Lower leg skin (tissue), 3 donors: ENCODE data around the gene APCDD1L.

ENCODE experiments used
- POLR2A ChIP-seq, 2 donors: fragments of 450-650 bp; IDR thresholded peaks; one replicate each; pipeline ENCODE4 v1.6.1; 2016 to 2017; ENCODE audit warnings: antibody characterized with exemption in 2 of 2, mild to moderate bottlenecking in 1 of 2, moderate library complexity in 1 of 2
- TF ChIP-seq, protein P1 (sequence below), 3 donors: fragments of 450-650 bp; IDR thresholded peaks; one replicate each; pipeline ENCODE4 v1.5.1; 2016; ENCODE audit warnings: antibody characterized with exemption in 3 of 3, mild to moderate bottlenecking in 3 of 3, moderate library complexity in 2 of 3

DNA sequence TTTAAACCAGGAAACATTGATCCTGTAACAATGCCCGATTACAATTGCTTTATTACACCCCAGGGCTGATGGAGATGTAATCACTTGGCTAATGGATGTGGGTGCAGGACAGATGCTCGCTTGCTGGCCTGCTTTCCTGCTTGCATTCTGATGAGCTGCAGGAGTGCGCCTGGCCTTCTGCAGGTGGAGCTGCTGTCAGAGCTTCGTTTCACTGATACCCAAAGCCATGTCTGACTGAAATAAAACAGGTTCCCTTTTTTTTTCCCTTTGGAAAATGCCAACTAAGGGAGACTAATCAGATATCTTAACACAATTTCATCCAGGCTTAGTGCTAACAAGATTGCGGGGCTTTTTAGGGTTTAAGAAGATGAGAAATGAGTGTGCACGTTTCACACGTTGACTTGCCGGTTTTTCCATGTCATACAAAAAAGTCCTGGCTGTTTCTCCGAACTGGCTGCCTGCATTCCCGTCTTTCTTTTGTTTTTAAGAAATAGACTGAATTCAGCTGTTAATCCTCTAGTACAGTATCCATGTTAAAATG, 65.4 kb downstream of the APCDD1L start:
- TF ChIP-seq POLR2A (IDR thresholded peaks at IDR 0.05) = no peak
- TF ChIP-seq, protein P1, sequence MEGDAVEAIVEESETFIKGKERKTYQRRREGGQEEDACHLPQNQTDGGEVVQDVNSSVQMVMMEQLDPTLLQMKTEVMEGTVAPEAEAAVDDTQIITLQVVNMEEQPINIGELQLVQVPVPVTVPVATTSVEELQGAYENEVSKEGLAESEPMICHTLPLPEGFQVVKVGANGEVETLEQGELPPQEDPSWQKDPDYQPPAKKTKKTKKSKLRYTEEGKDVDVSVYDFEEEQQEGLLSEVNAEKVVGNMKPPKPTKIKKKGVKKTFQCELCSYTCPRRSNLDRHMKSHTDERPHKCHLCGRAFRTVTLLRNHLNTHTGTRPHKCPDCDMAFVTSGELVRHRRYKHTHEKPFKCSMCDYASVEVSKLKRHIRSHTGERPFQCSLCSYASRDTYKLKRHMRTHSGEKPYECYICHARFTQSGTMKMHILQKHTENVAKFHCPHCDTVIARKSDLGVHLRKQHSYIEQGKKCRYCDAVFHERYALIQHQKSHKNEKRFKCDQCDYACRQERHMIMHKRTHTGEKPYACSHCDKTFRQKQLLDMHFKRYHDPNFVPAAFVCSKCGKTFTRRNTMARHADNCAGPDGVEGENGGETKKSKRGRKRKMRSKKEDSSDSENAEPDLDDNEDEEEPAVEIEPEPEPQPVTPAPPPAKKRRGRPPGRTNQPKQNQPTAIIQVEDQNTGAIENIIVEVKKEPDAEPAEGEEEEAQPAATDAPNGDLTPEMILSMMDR (IDR thresholded peaks at IDR 0.05) = no peak
